A549 (cell line): ENCODE results near the gene MYOF. TPM values are rescaled to one million over a fixed set of nuclear protein-coding genes. Genes with fewer than 3 reads are reported as not detected.
"Not testable (repeated sequence)": the region's sequence is repeated elsewhere in the genome, so short reads cannot be mapped to it uniquely, and the experiment has no call there.

Experiments used
- ATAC-seq, 2 experiments: fragments of 200-7000 bp in 1 of 2; fragments of >200 bp in 1 of 2; cut with Nextera tagmentation in 1 of 2; cut with Tn5 transposase in 1 of 2; 3 replicates each; pipeline versions ENCODE4 v1.8.0 to v1.9.1; 2018 to 2020; ENCODE audit warnings: mild to moderate bottlenecking in 1 of 2, moderate library complexity in 1 of 2
- CTCF ChIA-PET: fragments of 300-600 bp; sonication (Branson Sonifier 250); formaldehyde crosslinking; extraction: SDS; loops from one replicate; lab custom pipeline; 2021; ENCODE audit warnings: antibody characterized with exemption, inconsistent platforms; lab: Yijun Ruan, JAX
- POLR2A ChIA-PET: fragments of 350-600 bp; formaldehyde crosslinking; extraction: SDS; loops from one replicate; lab custom pipeline; 2021; ENCODE audit warnings: antibody characterized with exemption, inconsistent platforms; lab: Yijun Ruan, JAX
- DNase-seq, 2 experiments: peaks; one replicate each; pipeline versions ENCODE4 v3.0.0 to v3.0.0-alpha.2; 2011 to 2016; ENCODE audit warnings: low read depth in 1 of 2, low spot score in 1 of 2
- FAIRE-seq: peaks from 2 replicates; lab custom pipeline; 2011; peaks lifted over from hg19 to GRCh38; lab: Jason Lieb, UNC
- H3K27ac ChIP-seq, 2 experiments: fragments of >200 bp; sonication (Bioruptor Twin); formaldehyde crosslinking; 3 replicates each; pipeline ENCODE4 v1.5.1; 2016 to 2017
- H3K4me1 ChIP-seq: fragments of >200 bp; sonication (Bioruptor Twin); formaldehyde crosslinking; 3 replicates; pipeline ENCODE4 v1.6.1; 2016
- H3K4me2 ChIP-seq: fragments of >200 bp; sonication (Bioruptor Twin); formaldehyde crosslinking; 3 replicates; pipeline ENCODE4 v1.6.1; 2016
- H3K4me3 ChIP-seq: fragments of >200 bp; sonication (Bioruptor Twin); formaldehyde crosslinking; 3 replicates; pipeline ENCODE4 v1.5.1; 2016
- H3K9me3 ChIP-seq: fragments of >200 bp; sonication (Bioruptor Twin); formaldehyde crosslinking; 3 replicates; pipeline ENCODE4 v1.6.1; 2016
- ATOH8 ChIP-seq: fragments of 250-450 bp; sonication (Bioruptor Pico); IDR thresholded peaks from 2 replicates; pipeline ENCODE4 v1.5.0; 2020; ENCODE audit warnings: low read depth, mild to moderate bottlenecking, moderate library complexity
- CBX2 ChIP-seq: fragments of 200-600 bp; sonication (generic); IDR thresholded peaks from 2 replicates; pipeline ENCODE4 v1.6.1; 2016; ENCODE audit warnings: low read depth, mild to moderate bottlenecking, borderline replicate concordance
- CBX8 ChIP-seq: fragments of 200-600 bp; sonication (generic); IDR thresholded peaks from 2 replicates; pipeline ENCODE4 v1.6.1; 2016
- CEBPB ChIP-seq, 2 experiments: fragments of >200 bp in 1 of 2; sonication (Bioruptor Twin) in 1 of 2; formaldehyde crosslinking in 1 of 2; IDR thresholded peaks; 2 replicates each; pipeline ENCODE4 v1.6.1; 2012 to 2016
- CHD4 ChIP-seq: fragments of 200-600 bp; sonication (generic); IDR thresholded peaks from 2 replicates; pipeline ENCODE4 v1.6.1; 2016; ENCODE audit warnings: antibody characterized with exemption, mild to moderate bottlenecking, borderline replicate concordance
- CTCF ChIP-seq: fragments of >200 bp; sonication (Bioruptor Twin); formaldehyde crosslinking; IDR thresholded peaks from 3 replicates; pipeline ENCODE4 v1.5.1; 2016
- FOSL2 ChIP-seq, 2 experiments: fragments of 450-650 bp in 1 of 2; fragments of >200 bp in 1 of 2; sonication (Bioruptor Twin) in 1 of 2; formaldehyde crosslinking; IDR thresholded peaks; 2 replicates each; pipeline versions ENCODE4 v1.5.0 to v1.6.1; 2016 to 2020; ENCODE audit warnings: mild to moderate bottlenecking in 1 of 2, moderate library complexity in 1 of 2
- FOXS1 ChIP-seq: fragments of 250-450 bp; sonication (Bioruptor Pico); IDR thresholded peaks from 2 replicates; pipeline ENCODE4 v1.5.0; 2020; ENCODE audit warnings: mild to moderate bottlenecking, moderate library complexity
- HDAC2 ChIP-seq: fragments of 200-600 bp; sonication (generic); IDR thresholded peaks from 2 replicates; pipeline ENCODE4 v1.6.1; 2016
- HOXA7 ChIP-seq: fragments of 250-450 bp; sonication (Bioruptor Pico); IDR thresholded peaks from 2 replicates; pipeline ENCODE4 v1.5.0; 2020; ENCODE audit warnings: mild to moderate bottlenecking, moderate library complexity
- JUN ChIP-seq, 2 experiments: fragments of >200 bp; sonication (Bioruptor Twin); formaldehyde crosslinking; IDR thresholded peaks; 2 replicates in 1 of 2; 3 replicates in 1 of 2; pipeline ENCODE4 v1.6.1; 2016 to 2017
- MAFK ChIP-seq: fragments of 450-650 bp; IDR thresholded peaks from 2 replicates; pipeline ENCODE4 v1.6.1; 2014; ENCODE audit not compliant: partially characterized antibody
- MAZ ChIP-seq: fragments of 150-350 bp; IDR thresholded peaks from 2 replicates; pipeline ENCODE4 v1.6.1; 2014; ENCODE audit warnings: antibody characterized with exemption, low read depth, low read length, borderline replicate concordance
- MYC ChIP-seq: IDR thresholded peaks from 2 replicates; pipeline ENCODE4 v1.6.1; 2012; ENCODE audit warnings: mild to moderate bottlenecking, inconsistent platforms, low read length, improper control_type of control experiment, borderline replicate concordance
- NFE2L2 ChIP-seq: fragments of 150-350 bp; conservative IDR thresholded peaks from 2 replicates; pipeline ENCODE4 v1.6.1; 2014; ENCODE audit warnings: low read length
- RARB ChIP-seq: fragments of 250-450 bp; sonication (Bioruptor Pico); IDR thresholded peaks from 2 replicates; pipeline ENCODE4 v1.8.0; 2021; ENCODE audit warnings: mild to moderate bottlenecking, moderate library complexity
- REST ChIP-seq: fragments of 200-600 bp; sonication (generic); IDR thresholded peaks from 2 replicates; pipeline ENCODE4 v1.6.1; 2016; ENCODE audit warnings: antibody characterized with exemption, mild to moderate bottlenecking, moderate library complexity
- SREBF2 ChIP-seq: fragments of 450-650 bp; IDR thresholded peaks from 2 replicates; pipeline ENCODE4 v1.6.1; 2014; ENCODE audit warnings: mild to moderate bottlenecking, moderate library complexity
- TFCP2L1 ChIP-seq: fragments of 250-450 bp; sonication (Bioruptor Pico); IDR thresholded peaks from 2 replicates; pipeline ENCODE4 v1.5.0; 2021; ENCODE audit warnings: mild to moderate bottlenecking
- WGBS: methylation state at CpG from one replicate; pipeline ENCODE4 v1.1.6; 2017; ENCODE audit errors: missing lambda C conversion rate; 5-methylcytosine and 5-hydroxymethylcytosine counted together
- polyA plus RNA-seq, 4 experiments: library from polyadenylated mRNA; depleted of rRNA in 3 of 4; stranded (reverse); fragments of >200 nt; fragmentation: RNase III in 1 of 4; extraction: RNeasy Plus Mini Kit Qiagen cat#74134 plus additional on column Dnase treatment in 1 of 4; gene quantifications; 2 replicates in 3 of 4; 3 replicates in 1 of 4; pipeline ENCODE4 v1.2.3, GENCODE V29; 2011 to 2017

Gene MYOF
- polyA plus RNA-seq, 2 of the 4 experiments (the other 2 are of a cell fraction), result 190 to 265 TPM

GRCh38 chr10:93443481-93443880 lies 38.7 kb downstream of the MYOF start:
- WGBS, result 89% methylated on average over 1 of the region's 1 CpG
- CTCF ChIA-PET, result interaction anchor here (0.6 to 12.3 kb wide), 6 partner anchors 12 to 900 kb away, joined by 3 to 98 read pairs (median 19); partner anchors contain the start of gene MYOF
- ATAC-seq (no peak), FAIRE-seq (no peak), DNase-seq (no peak)
- H3K4me3 ChIP-seq, result no peak overlapping the region
- H3K27ac ChIP-seq, result peak overlapping the region; percentile 97 to 98
- POLR2A ChIA-PET, result no interaction called here
- peaks cover 87% of the 10 kb centered on the region for H3K4me1 ChIP-seq
- TF ChIP-seq FOSL2 (IDR thresholded peaks at IDR 0.05) (no peak), FOSL2 (CRISPR knock-in tag; IDR thresholded peaks at IDR 0.05) (no peak), MAFK (no peak), RARB (CRISPR knock-in tag) (no peak), CBX2 (no peak), JUN (IDR thresholded peaks at IDR 0.05) (no peak), HDAC2 (no peak), REST (no peak), MAZ (no peak), SREBF2 (no peak), CBX8 (no peak), NFE2L2 (no peak), CHD4 (no peak), FOXS1 (CRISPR knock-in tag) (no peak), MYC (no peak), ATOH8 (CRISPR knock-in tag) (no peak), CTCF (no peak), TFCP2L1 (CRISPR knock-in tag) (no peak), CEBPB (IDR thresholded peaks at IDR 0.05) (no peak), HOXA7 (no peak)
- 0 out of 3 replicates have a peak overlapping the region, but pooled peaks have one; percentile 79 for H3K4me2 ChIP-seq
- H3K9me3 ChIP-seq, result no peaks in the 10 kb centered on the region

- H3K9me3 ChIP-seq, ATAC-seq, FAIRE-seq, H3K4me3 ChIP-seq, DNase-seq: not testable (repeated sequence)
- POLR2A ChIA-PET, result interaction anchor here (0.8 to 1.4 kb wide), 2 partner anchors 29 to 36 kb away, joined by 3 read pairs; no protein-coding TSS in a partner anchor
- 89% methylated on average over 10 of the region's 10 CpGs for WGBS
- Histone ChIP-seq H3K27ac (peak overlapping the region; percentile 97 to 98), H3K4me1 (peaks cover 94% of the 10 kb centered on the region), H3K4me2 (peak overlapping the region; percentile 83)
- CTCF ChIA-PET, result interaction anchor here (1.0 to 12.3 kb wide), 6 partner anchors 12 to 66 kb away, joined by 3 to 98 read pairs (median 19); partner anchors contain the start of gene MYOF
Observed at GRCh38 chr10:93442721-93443120, 39.4 kb downstream of the MYOF start.
